Endothelial cell of umbilical vein (primary cell): ENCODE data around the gene XRCC4. TPM values are rescaled to one million over a fixed set of nuclear protein-coding genes. Genes with fewer than 3 reads are reported as not detected.

ENCODE experiments used
- BruUV-seq: library from RNA; stranded (reverse); fragments of 400-500 nt; replicated peaks from 2 replicates; lab custom pipeline; 2021; lab: Mats Ljungman, UMichigan
- CTCF ChIA-PET: fragments of 300-600, 350-600 bp; sonication (Branson Sonifier 250); formaldehyde crosslinking; loops from one replicate; lab custom pipeline; 2021; ENCODE audit warnings: antibody characterized with exemption, inconsistent platforms; lab: Charles Lee
- POLR2A ChIA-PET: fragments of 300-600, 350-600 bp; sonication (Branson Sonifier 250); formaldehyde crosslinking; loops from one replicate; lab custom pipeline; 2021; ENCODE audit warnings: antibody characterized with exemption, inconsistent platforms; lab: Charles Lee
- DNase-seq: peaks from one replicate; pipeline ENCODE4 v3.0.0-alpha.2; 2011; ENCODE audit warnings: low read depth, low spot score
- FAIRE-seq: peaks from 2 replicates; lab custom pipeline; 2011; peaks lifted over from hg19 to GRCh38; lab: Jason Lieb, UNC
- H2AFZ ChIP-seq: 2 replicates; pipeline ENCODE4 v1.6.0; 2012; ENCODE audit warnings: low read depth, low read length, control low read depth, inconsistent platforms
- H3K27ac ChIP-seq: 2 replicates; pipeline ENCODE4 v1.5.1; 2011; ENCODE audit warnings: low read depth, mild to moderate bottlenecking, control low read depth, low read length, moderate library complexity; ENCODE audit not compliant: insufficient read depth
- H3K27me3 ChIP-seq, 2 experiments: 2 replicates each; pipeline versions ENCODE4 v1.6.0 to v1.6.1; 2011; ENCODE audit warnings: low read length in 2 of 2, mixed read lengths in 1 of 2; ENCODE audit not compliant: control insufficient read depth in 2 of 2, insufficient read depth in 2 of 2
- H3K36me3 ChIP-seq, 2 experiments: 2 replicates in 1 of 2; 3 replicates in 1 of 2; pipeline ENCODE4 v1.5.1; 2011; ENCODE audit warnings: low read length in 2 of 2, mild to moderate bottlenecking in 1 of 2, moderate library complexity in 1 of 2; ENCODE audit not compliant: control insufficient read depth in 2 of 2, insufficient read depth in 2 of 2; ENCODE audit errors: extremely low read depth in 1 of 2
- H3K4me1 ChIP-seq: 3 replicates; pipeline ENCODE4 v1.5.1; 2011; ENCODE audit warnings: mild to moderate bottlenecking, low read length; ENCODE audit not compliant: control insufficient read depth, insufficient read depth; ENCODE audit errors: extremely low read depth
- H3K4me2 ChIP-seq: 2 replicates; pipeline ENCODE4 v1.6.1; 2011; ENCODE audit warnings: low read length, control low read depth, mixed read lengths; ENCODE audit not compliant: insufficient read depth
- H3K4me3 ChIP-seq, 3 experiments: fragments of 200-600 bp in 1 of 3; sonication (generic), shearing (Covaris generic) in 1 of 3; replicated peaks in 1 of 3; 2 replicates each; pipeline ENCODE4 v1.5.1; 2011 to 2016; ENCODE audit warnings: control low read depth in 3 of 3, low read length in 3 of 3, mild to moderate bottlenecking in 2 of 3, inconsistent platforms in 1 of 3, low read depth in 1 of 3, moderate library complexity in 1 of 3; ENCODE audit not compliant: insufficient read depth in 1 of 3
- H3K79me2 ChIP-seq: 2 replicates; pipeline ENCODE4 v1.6.0; 2012; ENCODE audit warnings: low read length, inconsistent platforms; ENCODE audit not compliant: control insufficient read depth, insufficient read depth
- H3K9ac ChIP-seq: replicated peaks from 2 replicates; pipeline ENCODE3; 2011; ENCODE audit warnings: low read length, control low read depth; ENCODE audit not compliant: insufficient read depth; ENCODE audit errors: extremely low read depth
- H3K9me1 ChIP-seq: replicated peaks from 3 replicates; pipeline ENCODE4 v1.6.0; 2011; ENCODE audit warnings: mild to moderate bottlenecking, low read length; ENCODE audit not compliant: control insufficient read depth, insufficient read depth; ENCODE audit errors: extremely low read depth
- H3K9me3 ChIP-seq: replicated peaks from 2 replicates; pipeline ENCODE4 v1.5.1; 2012; ENCODE audit warnings: low read length, inconsistent platforms; ENCODE audit not compliant: control insufficient read depth, insufficient read depth
- H4K20me1 ChIP-seq: replicated peaks from 2 replicates; pipeline ENCODE3; 2011; ENCODE audit warnings: mild to moderate bottlenecking, low read length; ENCODE audit not compliant: control insufficient read depth, insufficient read depth; ENCODE audit errors: extremely low read depth
- EZH2 ChIP-seq: IDR thresholded peaks from 2 replicates; pipeline ENCODE4 v1.6.1; 2012; ENCODE audit warnings: borderline replicate concordance, low read depth, mild to moderate bottlenecking, moderate library complexity, low read length, inconsistent platforms; ENCODE audit not compliant: severe bottlenecking
- FOS ChIP-seq: IDR thresholded peaks from 2 replicates; pipeline ENCODE4 v1.6.1; 2011; ENCODE audit warnings: mild to moderate bottlenecking, low read length, moderate library complexity, borderline replicate concordance; ENCODE audit not compliant: insufficient read depth
- GATA2 ChIP-seq: IDR thresholded peaks from 2 replicates; pipeline ENCODE4 v1.7.0; 2011; ENCODE audit warnings: low read depth, mild to moderate bottlenecking, moderate library complexity, mixed read lengths, low read length; ENCODE audit not compliant: insufficient read length, insufficient read depth
- JUN ChIP-seq: IDR thresholded peaks from 2 replicates; pipeline ENCODE4 v1.6.1; 2011; ENCODE audit warnings: borderline replicate concordance, low read depth; ENCODE audit not compliant: insufficient read length, insufficient read depth
- MYC ChIP-seq: IDR thresholded peaks from one replicate; pipeline ENCODE4 v1.6.1; 2011; ENCODE audit warnings: mild to moderate bottlenecking, low read depth, low read length
- POLR2A ChIP-seq: IDR thresholded peaks from 2 replicates; pipeline ENCODE4 v1.6.1; 2012; ENCODE audit warnings: low read depth, mild to moderate bottlenecking, control low read depth, low read length
- POLR2AphosphoS5 ChIP-seq: IDR thresholded peaks from 2 replicates; pipeline ENCODE4 v1.6.1; 2012; ENCODE audit warnings: low read depth, mild to moderate bottlenecking, control low read depth, low read length, moderate library complexity; ENCODE audit not compliant: insufficient read depth
- dilution Hi-C: fragments of 300-500 bp; cut with MboI; formaldehyde crosslinking; loops from one replicate; pipeline ENCODE4 v1.15.0; 2019; ENCODE audit warnings: low sequenced_read_pairs; ENCODE audit not compliant: extremely low pct_ligation_motif_present
- intact Hi-C: fragments of 100-400 bp; cut with micrococcal nuclease; formaldehyde crosslinking; loops from one replicate; pipeline ENCODE4 v1.10.0; 2022
- polyA plus RNA-seq, 4 experiments: library from polyadenylated mRNA; depleted of rRNA in 3 of 4; stranded (reverse) in 3 of 4; unstranded in 1 of 4; fragments of >200 nt; gene quantifications; 2 replicates each; pipeline versions ENCODE4 v1.2.1 to v1.2.3, GENCODE V29; 2011 to 2012; ENCODE audit warnings: missing spikeins in 1 of 4
- total RNA-seq: library from RNA; stranded (reverse); gene quantifications from 2 replicates; pipeline ENCODE4 v1.2.3, GENCODE V29; 2021
- TF ChIP-seq, protein P1 (sequence below): IDR thresholded peaks from 2 replicates; pipeline ENCODE4 v1.6.1; 2011; ENCODE audit not compliant: insufficient read depth, insufficient read length
- TF ChIP-seq, protein P2 (sequence below), 2 donors: IDR thresholded peaks; 1 replicate in 1 of 2; 2 replicates in 1 of 2; pipeline ENCODE4 v1.5.1; 2011; ENCODE audit warnings: low read length in 2 of 2, mild to moderate bottlenecking in 2 of 2, moderate library complexity in 2 of 2, control low read depth in 1 of 2, inconsistent platforms in 1 of 2, low read depth in 1 of 2; ENCODE audit not compliant: insufficient read depth in 1 of 2; ENCODE audit errors: extremely low read depth in 1 of 2

XRCC4 gene
- total and polyA plus RNA-seq, 2 donors (not counting 3 experiments of a cell fraction or from before 2014, with no cell fraction given), result 1.3 to 7.7 TPM

DNA sequence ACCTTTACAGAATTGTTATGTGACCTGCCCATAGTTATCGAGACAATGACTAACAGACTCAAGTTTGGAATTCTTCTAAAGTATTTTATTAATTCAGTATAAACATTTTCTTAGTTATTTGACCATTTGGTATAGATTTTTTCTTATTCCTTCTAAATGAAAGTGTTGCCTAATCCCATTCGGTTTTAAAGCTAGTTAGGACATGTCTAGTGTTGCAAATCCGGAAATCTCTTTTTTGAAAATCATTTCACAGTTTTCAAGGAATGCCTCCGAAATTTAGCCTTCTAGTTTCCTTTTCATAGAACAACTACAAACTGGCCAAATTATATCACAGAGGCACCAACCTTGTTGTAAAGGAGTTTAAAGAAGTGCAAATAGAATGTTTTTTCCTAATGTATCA, 171.8 kb downstream of the XRCC4 start:
- Histone ChIP-seq H4K20me1 (no peaks in the 10 kb centered on the region), H3K4me2 (no peak overlapping the region), H2AFZ (no peak overlapping the region), H3K36me3 (no peaks in the 10 kb centered on the region), H3K27me3 (no peaks in the 10 kb centered on the region), H3K9me1 (no peaks in the 10 kb centered on the region), H3K4me3 (no peak overlapping the region), H3K9me3 (no peaks in the 10 kb centered on the region), H3K27ac (no peak overlapping the region), H3K9ac (no peak overlapping the region), H3K4me1 (no peaks in the 10 kb centered on the region), H3K79me2 (no peaks in the 10 kb centered on the region)
- DNase-seq (no peak), FAIRE-seq (no peak)
- POLR2A ChIA-PET, result no interaction called here
- dilution Hi-C loops, result no loop called here
- intact Hi-C loops, result no loop called here
- TF ChIP-seq, protein P1, sequence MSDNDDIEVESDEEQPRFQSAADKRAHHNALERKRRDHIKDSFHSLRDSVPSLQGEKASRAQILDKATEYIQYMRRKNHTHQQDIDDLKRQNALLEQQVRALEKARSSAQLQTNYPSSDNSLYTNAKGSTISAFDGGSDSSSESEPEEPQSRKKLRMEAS, result no peak
- TF ChIP-seq, protein P2, sequence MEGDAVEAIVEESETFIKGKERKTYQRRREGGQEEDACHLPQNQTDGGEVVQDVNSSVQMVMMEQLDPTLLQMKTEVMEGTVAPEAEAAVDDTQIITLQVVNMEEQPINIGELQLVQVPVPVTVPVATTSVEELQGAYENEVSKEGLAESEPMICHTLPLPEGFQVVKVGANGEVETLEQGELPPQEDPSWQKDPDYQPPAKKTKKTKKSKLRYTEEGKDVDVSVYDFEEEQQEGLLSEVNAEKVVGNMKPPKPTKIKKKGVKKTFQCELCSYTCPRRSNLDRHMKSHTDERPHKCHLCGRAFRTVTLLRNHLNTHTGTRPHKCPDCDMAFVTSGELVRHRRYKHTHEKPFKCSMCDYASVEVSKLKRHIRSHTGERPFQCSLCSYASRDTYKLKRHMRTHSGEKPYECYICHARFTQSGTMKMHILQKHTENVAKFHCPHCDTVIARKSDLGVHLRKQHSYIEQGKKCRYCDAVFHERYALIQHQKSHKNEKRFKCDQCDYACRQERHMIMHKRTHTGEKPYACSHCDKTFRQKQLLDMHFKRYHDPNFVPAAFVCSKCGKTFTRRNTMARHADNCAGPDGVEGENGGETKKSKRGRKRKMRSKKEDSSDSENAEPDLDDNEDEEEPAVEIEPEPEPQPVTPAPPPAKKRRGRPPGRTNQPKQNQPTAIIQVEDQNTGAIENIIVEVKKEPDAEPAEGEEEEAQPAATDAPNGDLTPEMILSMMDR (IDR thresholded peaks at IDR 0.05; ENCODE audit: extremely low read depth in 1 of 2, insufficient read depth in 1 of 2, low read depth in 1 of 2, low read length in 2 of 2), result no peak
- no peak for TF ChIP-seq GATA2
- CTCF ChIA-PET, result interaction anchor here (1.0 kb wide), 1 partner anchor 181 kb away, joined by 3 read pairs; no protein-coding TSS in a partner anchor
- BruUV-seq, result no TSS peak

DNA sequence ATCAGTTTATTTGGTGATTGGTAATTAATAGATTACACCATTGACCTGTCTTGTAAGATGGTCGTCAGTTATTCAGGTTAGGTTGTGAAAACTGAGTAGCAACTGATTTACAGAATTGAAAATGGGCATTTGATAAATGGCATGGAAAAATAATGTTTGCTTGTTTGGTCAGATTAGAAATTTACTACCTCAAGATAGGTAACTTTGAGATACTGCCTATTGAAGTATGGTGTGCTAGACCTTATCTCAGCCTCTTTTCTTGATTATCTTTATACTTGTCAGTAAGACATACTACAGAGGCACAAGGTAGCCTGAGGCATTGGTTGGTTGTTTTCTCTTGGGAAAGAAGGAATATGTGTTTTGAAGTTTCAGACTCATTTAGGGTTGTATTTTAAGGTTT, 174.5 kb downstream of the XRCC4 start:
- Histone ChIP-seq H3K27me3 (no peaks in the 10 kb centered on the region), H3K9ac (no peak overlapping the region), H3K9me3 (no peaks in the 10 kb centered on the region), H3K4me2 (no peak overlapping the region), H3K4me3 (no peak overlapping the region), H2AFZ (no peak overlapping the region), H4K20me1 (no peaks in the 10 kb centered on the region), H3K27ac (no peak overlapping the region), H3K79me2 (no peaks in the 10 kb centered on the region), H3K4me1 (no peaks in the 10 kb centered on the region), H3K36me3 (no peaks in the 10 kb centered on the region), H3K9me1 (no peaks in the 10 kb centered on the region)
- no peak for DNase-seq
- ChIA-PET POLR2A (no interaction called here), CTCF (no interaction called here)
- no TSS peak for BruUV-seq
- no peak for TF ChIP-seq JUN
- no peak for TF ChIP-seq EZH2
- no peak for TF ChIP-seq FOS
- TF ChIP-seq, protein P1, result no peak
- no peak for TF ChIP-seq MYC
- TF ChIP-seq POLR2AphosphoS5, result no peak
- TF ChIP-seq, protein P2 (IDR thresholded peaks at IDR 0.05; ENCODE audit: extremely low read depth in 1 of 2, insufficient read depth in 1 of 2, low read depth in 1 of 2, low read length in 2 of 2), result no peak
- no peak for TF ChIP-seq GATA2
- TF ChIP-seq POLR2A, result no peak
- intact Hi-C loops, result no loop called here
- no peak for FAIRE-seq
- dilution Hi-C loops, result no loop called here
